Measurements from ENCODE around the gene SPIN1.

GRCh38 chr9:88406051-88406450, 17.8 kb downstream of the SPIN1 start:
- TF ChIP-seq CTCF (IDR thresholded peaks at IDR 0.05; ENCODE audit: extremely low read depth in 1 of 2, insufficient read depth in 1 of 2, low read depth in 1 of 2, low read length in 2 of 2) (no peak), EZH2 (IDR thresholded peaks at IDR 0.05; ENCODE audit: borderline replicate concordance, low read depth, low read length, severe bottlenecking) (no peak), FOS (IDR thresholded peaks at IDR 0.05; ENCODE audit: borderline replicate concordance, insufficient read depth, low read length) (no peak), POLR2A (IDR thresholded peaks at IDR 0.05; ENCODE audit: low read depth, low read length) (no peak), POLR2AphosphoS5 (IDR thresholded peaks at IDR 0.05; ENCODE audit: insufficient read depth, low read depth, low read length) (no peak), MAX (IDR thresholded peaks at IDR 0.05; ENCODE audit: insufficient read depth, insufficient read length) (no peak)
